Measurements from ENCODE around the gene TLCD3B.

DNA sequence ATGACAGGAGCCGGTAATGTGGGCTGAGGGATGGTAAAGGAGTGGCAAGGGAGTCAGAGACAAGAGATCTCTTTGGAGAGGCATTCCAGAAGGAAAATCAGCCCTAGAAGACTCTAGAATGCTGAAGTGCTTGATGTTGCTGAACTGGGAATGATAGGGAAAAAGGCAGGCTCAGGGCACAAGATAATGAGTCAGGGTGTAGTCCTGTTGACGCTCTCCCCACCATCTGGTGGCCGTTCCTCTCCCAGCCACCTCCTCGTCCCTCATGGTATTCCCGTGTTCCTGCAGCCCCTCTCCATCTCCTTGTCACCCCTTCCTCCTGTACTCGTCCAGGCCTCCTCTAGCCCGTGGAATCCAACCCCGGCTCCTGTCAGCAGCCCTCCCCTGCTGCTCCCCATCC lies 23.4 kb upstream of the TLCD3B start:
- TF ChIP-seq, protein P1, sequence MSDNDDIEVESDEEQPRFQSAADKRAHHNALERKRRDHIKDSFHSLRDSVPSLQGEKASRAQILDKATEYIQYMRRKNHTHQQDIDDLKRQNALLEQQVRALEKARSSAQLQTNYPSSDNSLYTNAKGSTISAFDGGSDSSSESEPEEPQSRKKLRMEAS (IDR thresholded peaks at IDR 0.05; ENCODE audit: low read depth), result no peak
- TF ChIP-seq, protein P2, sequence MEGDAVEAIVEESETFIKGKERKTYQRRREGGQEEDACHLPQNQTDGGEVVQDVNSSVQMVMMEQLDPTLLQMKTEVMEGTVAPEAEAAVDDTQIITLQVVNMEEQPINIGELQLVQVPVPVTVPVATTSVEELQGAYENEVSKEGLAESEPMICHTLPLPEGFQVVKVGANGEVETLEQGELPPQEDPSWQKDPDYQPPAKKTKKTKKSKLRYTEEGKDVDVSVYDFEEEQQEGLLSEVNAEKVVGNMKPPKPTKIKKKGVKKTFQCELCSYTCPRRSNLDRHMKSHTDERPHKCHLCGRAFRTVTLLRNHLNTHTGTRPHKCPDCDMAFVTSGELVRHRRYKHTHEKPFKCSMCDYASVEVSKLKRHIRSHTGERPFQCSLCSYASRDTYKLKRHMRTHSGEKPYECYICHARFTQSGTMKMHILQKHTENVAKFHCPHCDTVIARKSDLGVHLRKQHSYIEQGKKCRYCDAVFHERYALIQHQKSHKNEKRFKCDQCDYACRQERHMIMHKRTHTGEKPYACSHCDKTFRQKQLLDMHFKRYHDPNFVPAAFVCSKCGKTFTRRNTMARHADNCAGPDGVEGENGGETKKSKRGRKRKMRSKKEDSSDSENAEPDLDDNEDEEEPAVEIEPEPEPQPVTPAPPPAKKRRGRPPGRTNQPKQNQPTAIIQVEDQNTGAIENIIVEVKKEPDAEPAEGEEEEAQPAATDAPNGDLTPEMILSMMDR (IDR thresholded peaks at IDR 0.05), result no peak
- TF ChIP-seq, protein P3, sequence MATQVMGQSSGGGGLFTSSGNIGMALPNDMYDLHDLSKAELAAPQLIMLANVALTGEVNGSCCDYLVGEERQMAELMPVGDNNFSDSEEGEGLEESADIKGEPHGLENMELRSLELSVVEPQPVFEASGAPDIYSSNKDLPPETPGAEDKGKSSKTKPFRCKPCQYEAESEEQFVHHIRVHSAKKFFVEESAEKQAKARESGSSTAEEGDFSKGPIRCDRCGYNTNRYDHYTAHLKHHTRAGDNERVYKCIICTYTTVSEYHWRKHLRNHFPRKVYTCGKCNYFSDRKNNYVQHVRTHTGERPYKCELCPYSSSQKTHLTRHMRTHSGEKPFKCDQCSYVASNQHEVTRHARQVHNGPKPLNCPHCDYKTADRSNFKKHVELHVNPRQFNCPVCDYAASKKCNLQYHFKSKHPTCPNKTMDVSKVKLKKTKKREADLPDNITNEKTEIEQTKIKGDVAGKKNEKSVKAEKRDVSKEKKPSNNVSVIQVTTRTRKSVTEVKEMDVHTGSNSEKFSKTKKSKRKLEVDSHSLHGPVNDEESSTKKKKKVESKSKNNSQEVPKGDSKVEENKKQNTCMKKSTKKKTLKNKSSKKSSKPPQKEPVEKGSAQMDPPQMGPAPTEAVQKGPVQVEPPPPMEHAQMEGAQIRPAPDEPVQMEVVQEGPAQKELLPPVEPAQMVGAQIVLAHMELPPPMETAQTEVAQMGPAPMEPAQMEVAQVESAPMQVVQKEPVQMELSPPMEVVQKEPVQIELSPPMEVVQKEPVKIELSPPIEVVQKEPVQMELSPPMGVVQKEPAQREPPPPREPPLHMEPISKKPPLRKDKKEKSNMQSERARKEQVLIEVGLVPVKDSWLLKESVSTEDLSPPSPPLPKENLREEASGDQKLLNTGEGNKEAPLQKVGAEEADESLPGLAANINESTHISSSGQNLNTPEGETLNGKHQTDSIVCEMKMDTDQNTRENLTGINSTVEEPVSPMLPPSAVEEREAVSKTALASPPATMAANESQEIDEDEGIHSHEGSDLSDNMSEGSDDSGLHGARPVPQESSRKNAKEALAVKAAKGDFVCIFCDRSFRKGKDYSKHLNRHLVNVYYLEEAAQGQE (IDR thresholded peaks at IDR 0.05; ENCODE audit: low read depth, low read length), result no peak
- TF ChIP-seq MXI1 (IDR thresholded peaks at IDR 0.05; ENCODE audit: low read depth, low read length), result no peak
- TF ChIP-seq TCF12 (IDR thresholded peaks at IDR 0.05), result no peak
- no peak for TF ChIP-seq EP300 (IDR thresholded peaks at IDR 0.05; ENCODE audit: borderline replicate concordance in 1 of 2, low read depth in 1 of 2, low read length in 1 of 2)
- no peak for TF ChIP-seq EZH2phosphoT487 (IDR thresholded peaks at IDR 0.05; ENCODE audit: borderline replicate concordance, low read depth)
- TF ChIP-seq YY1 (IDR thresholded peaks at IDR 0.05; ENCODE audit: low read depth), result no peak
- TF ChIP-seq RAD21 (IDR thresholded peaks at IDR 0.05; ENCODE audit: low read length), result no peak
- TF ChIP-seq, protein P4, sequence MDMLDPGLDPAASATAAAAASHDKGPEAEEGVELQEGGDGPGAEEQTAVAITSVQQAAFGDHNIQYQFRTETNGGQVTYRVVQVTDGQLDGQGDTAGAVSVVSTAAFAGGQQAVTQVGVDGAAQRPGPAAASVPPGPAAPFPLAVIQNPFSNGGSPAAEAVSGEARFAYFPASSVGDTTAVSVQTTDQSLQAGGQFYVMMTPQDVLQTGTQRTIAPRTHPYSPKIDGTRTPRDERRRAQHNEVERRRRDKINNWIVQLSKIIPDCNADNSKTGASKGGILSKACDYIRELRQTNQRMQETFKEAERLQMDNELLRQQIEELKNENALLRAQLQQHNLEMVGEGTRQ (IDR thresholded peaks at IDR 0.05; ENCODE audit: borderline replicate concordance, low read depth, low read length), result no peak
- no peak for TF ChIP-seq TEAD4 (IDR thresholded peaks at IDR 0.05; ENCODE audit: borderline replicate concordance, insufficient read depth)
- TF ChIP-seq RFX5 (IDR thresholded peaks at IDR 0.05; ENCODE audit: low read length), result no peak
- no peak for TF ChIP-seq NRF1 (IDR thresholded peaks at IDR 0.05; ENCODE audit: low read depth, low read length)
